NCI-H2171 treated with DMSO at 0.1 percent for 48 hours (cell line): ENCODE measurements around the gene SV2C.

Source experiments
- DNase-seq: peaks from one replicate; lab custom pipeline; 2025; lab: John Stamatoyannopoulos, UW

SV2C gene

DNA sequence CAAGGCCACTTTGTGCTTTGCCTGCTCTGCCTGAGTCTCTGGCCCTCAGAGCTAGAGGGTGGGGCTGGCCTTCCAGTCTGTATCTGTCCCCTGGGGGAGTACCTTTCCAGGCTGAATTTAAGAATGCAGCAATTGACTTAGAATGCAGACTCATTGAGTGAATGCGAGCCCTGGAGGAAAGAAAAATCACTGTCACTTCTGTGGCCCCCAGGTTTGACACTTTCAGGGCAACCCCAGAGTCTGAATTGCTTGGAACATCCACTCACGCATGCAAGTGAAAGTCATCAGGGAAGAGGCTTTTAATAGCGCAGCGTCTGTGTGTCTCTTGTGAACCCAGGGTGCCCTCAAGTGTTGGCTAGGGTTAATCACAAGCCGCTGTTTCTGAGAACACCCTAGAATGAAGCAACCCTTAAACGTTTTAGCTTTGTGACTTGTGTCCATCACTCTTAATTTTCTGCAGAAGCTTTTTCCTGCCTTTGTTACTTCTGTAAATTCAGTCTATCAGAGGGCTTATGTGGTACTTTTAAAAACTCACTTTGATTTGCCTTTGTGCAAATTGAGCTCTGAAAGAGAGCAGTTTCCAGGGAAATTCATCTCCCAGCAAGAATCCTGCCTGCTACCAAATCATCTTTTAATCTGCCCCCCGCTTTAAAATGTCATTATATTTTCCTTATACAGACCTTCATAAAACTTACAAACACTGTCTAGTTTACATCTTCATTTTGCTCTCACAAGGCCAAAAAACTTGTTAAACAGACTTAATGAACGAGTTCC, 173.1 kb downstream of the SV2C start:
- peak; percentile 61 for DNase-seq

GRCh38 chr5:76257225-76257833, 174.1 kb downstream of the SV2C start:
- DNase-seq: no peak

- no peak for DNase-seq
These were observed 174.7 kb downstream of the SV2C start for GRCh38 chr5:76257897-76258296.

GRCh38 chr5:76264681-76265080, 181.5 kb downstream of the SV2C start:
- DNase-seq: no peak

DNA sequence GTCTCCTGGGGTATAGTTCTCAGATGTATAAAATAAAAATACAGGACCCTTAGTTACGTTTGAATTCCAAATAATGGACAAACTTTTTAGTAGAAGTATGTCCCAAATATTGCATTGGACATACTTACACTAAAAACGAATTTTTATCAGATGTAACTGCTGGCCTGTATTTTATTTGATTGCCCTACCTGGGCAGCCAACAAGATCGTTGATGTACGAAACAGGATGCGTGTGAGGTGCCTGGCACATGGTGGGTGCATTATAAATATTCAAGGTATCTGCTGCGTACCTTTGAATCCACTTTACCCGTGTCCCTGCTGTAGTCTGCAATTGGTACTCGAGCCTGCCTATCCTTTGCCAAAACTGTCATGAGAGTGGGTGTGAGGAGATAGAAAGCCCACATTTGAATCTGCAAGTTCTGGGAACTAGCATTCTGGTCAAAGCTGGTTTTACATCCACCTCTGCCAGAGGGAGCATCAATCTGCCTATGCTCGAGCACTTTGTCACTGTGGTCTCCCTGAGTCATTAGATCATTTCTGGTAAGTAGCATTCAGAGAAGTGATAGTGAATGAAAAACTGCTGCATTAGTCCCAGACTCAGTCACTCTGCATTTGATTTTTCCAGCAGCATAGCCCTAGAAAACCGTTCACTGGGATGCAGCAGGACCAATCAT, 186.2 kb downstream of the SV2C start:
- no peak for DNase-seq

DNA sequence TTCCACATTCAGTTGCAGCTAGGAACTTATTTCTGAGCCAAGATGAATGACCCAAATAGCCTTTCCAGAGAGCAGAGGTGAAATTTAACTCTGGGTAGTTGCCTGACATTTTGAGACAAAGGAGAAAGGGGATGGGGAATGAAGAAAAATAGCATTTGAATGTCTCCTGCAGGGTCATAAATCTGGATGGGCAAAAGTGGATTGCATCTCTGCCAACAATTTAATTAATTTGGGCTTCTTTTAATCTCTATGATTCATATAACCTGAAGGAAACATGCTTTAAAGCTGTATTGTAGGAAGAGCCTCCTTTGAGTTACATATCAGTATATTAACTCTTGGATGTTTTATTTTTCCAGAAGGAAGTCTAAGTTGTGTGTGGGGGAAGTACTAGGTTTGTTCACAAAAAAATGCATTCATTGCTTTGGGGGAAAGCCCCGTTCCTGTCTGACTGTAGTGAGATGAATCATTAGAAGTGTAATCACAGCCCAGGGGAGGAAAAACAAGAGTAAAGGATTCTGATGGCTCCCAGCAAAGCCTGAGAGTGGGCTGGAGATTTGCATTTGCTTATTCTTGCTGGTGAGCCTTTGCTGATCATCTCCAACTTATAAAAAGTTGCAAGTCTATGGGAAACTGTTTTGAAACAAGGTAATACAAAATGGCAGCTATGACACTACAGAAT, 186.9 kb downstream of the SV2C start:
- DNase-seq: no peak

- no peak for DNase-seq
These were observed 188.7 kb downstream of the SV2C start for GRCh38 chr5:76271836-76272235.

DNA sequence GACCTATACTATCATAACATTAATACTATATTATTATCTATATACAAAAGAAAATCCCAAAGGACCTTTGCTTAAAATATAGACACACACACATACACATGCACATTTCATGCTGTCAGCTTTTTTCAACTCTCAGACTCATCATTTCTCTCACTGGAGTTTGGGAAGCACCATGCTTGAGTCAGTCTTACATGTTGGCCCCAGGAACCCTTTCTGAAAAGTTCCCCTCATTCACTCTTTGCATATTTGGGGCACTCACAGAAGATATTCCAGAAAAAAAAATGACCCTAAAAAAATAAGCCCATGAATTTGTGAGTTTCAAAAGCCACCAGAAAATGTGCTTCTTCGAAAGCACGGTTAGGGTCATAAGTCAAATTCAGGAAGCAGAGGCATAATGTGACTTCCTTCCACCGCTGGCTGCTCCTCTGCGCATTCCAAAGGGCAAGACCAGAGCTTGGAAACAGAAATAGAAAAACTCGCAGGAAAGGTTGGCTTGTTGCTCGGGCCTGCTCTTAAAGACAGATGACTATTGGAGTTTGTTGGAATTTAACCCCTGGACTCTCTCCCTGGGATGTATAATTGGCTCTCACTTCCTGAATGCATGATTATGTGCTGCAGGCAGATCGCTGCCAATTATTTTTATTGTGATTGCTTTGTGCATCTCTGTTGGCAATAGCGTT, 190.2 kb downstream of the SV2C start:
- DNase-seq: no peak

DNA sequence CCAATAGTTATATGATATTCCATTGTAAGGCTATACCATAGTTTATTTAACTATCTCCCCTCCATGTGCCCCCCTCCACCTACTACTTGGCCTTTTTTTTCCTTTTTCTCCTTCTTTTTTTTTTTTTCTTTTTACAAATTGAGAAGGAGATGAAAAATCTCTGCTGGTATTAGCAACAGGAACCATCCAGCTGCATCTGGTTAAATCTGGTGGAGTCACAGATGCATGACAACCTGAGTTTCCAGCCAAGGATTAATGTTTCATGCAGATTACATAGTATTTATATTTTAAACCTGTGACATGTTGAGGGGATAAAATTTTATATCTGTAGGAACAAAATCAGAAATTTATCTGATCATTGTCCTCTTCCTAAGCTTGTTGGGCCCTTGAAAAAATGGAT, 191.4 kb downstream of the SV2C start:
- DNase-seq: no peak

DNA sequence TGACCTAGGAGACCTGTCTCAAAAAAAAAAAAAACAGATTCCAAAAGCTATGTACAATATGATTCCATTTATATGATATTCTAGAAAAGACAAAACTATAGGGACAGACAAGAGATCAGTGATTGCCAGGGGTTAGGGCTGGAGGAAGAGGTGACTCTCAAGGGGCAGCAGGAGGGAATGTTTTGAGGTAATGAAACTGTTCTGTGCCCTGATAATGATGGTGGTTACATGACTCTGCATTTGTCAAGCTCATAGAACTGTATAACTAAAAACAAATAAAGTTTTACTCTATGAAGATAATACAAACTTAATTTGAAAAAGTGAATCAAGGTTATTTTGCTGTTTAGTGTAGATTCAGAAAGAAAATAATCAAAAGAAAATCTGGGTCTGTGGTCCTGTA, 194.6 kb downstream of the SV2C start:
- no peak for DNase-seq

DNA sequence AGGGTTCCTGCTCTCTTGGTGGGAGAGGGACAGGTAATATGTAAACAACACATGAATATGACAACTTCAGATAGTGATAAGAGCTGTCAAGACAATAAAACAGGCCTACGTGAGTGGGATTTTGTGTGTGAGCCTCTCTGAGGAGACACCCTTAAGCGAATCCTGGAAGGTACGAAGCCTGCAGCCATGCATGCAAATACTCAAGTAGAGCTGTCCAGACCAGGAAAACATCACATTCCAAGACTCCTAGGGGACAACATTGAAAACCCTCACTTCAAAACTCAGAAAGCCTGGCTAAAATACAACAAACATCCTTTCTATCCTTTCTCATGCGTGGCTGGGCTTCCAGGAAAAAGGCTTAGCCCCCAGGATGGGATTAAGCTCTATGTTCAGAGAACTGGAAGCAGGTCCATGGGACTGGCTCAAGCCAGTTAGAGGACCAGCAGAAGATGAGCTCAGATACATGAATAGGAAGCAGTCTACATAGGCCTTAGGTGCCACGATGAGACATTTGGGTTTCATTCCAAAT, 195.1 kb downstream of the SV2C start:
- DNase-seq: no peak

DNA sequence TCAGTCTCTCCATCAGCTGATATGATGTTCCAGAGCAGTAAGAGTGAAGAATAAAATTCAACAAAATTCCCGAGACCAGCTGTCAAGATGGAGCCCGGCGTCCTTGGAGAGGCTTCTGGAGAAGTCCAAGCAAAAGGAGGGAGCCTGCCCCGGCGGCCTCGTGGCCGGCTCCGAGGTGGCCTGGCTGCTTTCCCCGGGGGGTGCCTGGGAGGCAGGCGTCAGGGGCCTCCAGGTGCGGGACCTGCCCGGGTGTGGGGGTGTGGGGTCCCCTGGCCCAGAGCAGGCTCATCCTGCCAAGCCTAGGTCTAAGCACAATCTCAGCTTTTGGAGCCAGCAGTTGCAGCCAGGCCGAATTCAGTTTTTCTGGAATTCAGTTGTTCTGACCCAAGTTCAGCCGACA, 197.3 kb downstream of the SV2C start:
- no peak for DNase-seq

GRCh38 chr5:76283670-76284069, 200.5 kb downstream of the SV2C start:
- DNase-seq: no peak

- DNase-seq: no peak
These were observed 206.5 kb downstream of the SV2C start for GRCh38 chr5:76289692-76290091.

DNA sequence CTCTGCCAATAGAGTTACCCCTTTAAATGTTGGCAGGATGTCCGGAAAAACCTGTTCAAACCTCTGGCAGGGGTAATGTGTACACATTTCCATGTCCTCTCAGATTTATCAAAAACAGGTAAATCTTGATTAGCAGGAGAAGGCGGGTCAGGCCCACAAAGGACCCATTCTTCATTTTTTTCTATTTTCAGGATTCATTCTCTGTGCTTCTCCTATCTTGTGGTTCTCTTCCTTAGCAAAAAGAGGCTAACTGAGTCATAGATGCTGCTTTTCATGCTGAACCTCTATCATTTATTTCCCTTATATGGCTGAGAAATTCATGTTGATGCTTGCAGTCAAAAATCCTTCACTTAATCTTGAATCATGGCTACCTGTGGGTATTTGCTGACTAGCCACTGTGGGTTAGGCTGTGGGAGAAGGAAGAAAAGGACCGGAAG, 207.2 kb downstream of the SV2C start:
- DNase-seq: no peak

GRCh38 chr5:76291305-76292077, 208.3 kb downstream of the SV2C start:
- DNase-seq: no peak

- no peak for DNase-seq
These were observed 209.6 kb downstream of the SV2C start for GRCh38 chr5:76292620-76293322.

DNA sequence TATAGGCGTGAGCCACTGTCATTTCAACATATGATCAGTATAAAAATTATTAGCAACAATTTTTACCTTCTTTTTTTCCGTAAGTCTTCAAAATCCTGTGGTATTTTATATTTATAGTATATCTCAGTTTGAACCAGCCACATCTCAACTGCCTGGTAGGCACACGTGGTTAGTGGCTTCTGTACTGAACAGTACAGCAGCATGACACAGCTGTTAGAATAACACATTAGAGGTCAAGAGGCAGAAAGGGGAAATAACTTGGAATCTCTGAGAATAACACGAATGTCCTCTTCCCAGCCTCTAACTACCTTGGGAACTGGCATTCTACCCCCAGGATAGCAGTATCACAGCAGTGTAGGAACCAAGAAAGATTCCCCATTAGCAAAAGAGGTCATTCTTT, 211.4 kb downstream of the SV2C start:
- DNase-seq: no peak

DNA sequence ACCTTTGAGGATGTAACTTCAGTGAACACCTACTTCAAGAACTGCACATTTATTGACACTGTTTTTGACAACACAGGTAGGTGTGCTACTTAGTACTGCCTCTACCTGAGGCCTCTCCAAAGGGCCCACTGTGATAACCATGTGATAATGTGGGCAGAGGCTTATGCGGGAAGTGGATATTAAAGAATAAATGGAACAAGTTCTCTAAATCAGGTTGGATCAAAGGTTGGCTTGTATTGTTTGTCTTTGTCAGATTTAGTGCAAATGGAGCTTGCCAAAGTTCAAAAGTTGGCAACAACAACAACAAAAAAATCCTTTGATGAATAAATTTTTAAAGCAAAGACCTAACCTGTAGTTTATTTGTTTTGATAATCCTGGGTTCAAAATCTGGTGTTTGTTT, 215.7 kb downstream of the SV2C start:
- no peak for DNase-seq

- DNase-seq: no peak
These were observed 216.4 kb downstream of the SV2C start for GRCh38 chr5:76299592-76299991.
